ENCODE measurements around the gene FEN1. TPM values are rescaled to one million over a fixed set of nuclear protein-coding genes. Genes with fewer than 3 reads are reported as not detected.

The FEN1 gene
- total RNA-seq (2014; rRNA removed; shearing (Covaris generic)): 145 and 148 TPM in 2 replicates

GRCh38 chr11:61792310-61793082 is at the start of gene FEN1, which contains the start of gene TMEM258:
TSS of gene FEN1 (plus strand) at chr11:61792911. CDS start at chr11:61795362, 2,451 bp downstream.
TSS of gene TMEM258 (minus strand) at chr11:61792599. CDS start at chr11:61792558, 41 bp downstream.
- DNase-seq (ENCODE audit: low read depth): peak; percentile 94

- DNase-seq (ENCODE audit: low read depth): no peak
These were observed 49.1 kb upstream of the FEN1 start for GRCh38 chr11:61743486-61744095.

GRCh38 chr11:61744181-61744580 is 48.5 kb upstream of the FEN1 start:
- no peak for DNase-seq (ENCODE audit: low read depth)

- no peak for DNase-seq (ENCODE audit: low read depth)
These were observed 48.0 kb upstream of the FEN1 start for GRCh38 chr11:61744609-61745156.

- DNase-seq (ENCODE audit: low read depth): no peak
These were observed 46.8 kb upstream of the FEN1 start for GRCh38 chr11:61745781-61746441.

- DNase-seq (ENCODE audit: low read depth): no peak
These were observed 46.1 kb upstream of the FEN1 start for GRCh38 chr11:61746442-61747191.

- DNase-seq (ENCODE audit: low read depth): peak; percentile 69
These were observed 45.3 kb upstream of the FEN1 start for GRCh38 chr11:61747192-61747966.

- DNase-seq (ENCODE audit: low read depth): no peak
These were observed 44.8 kb upstream of the FEN1 start for GRCh38 chr11:61747967-61748285.

- no peak for DNase-seq (ENCODE audit: low read depth)
These were observed 43.0 kb upstream of the FEN1 start for GRCh38 chr11:61749591-61750217.

- no peak for DNase-seq (ENCODE audit: low read depth)
These were observed 42.0 kb upstream of the FEN1 start for GRCh38 chr11:61750631-61751273.

GRCh38 chr11:61751384-61751783 is 41.3 kb upstream of the FEN1 start:
- no peak for DNase-seq (ENCODE audit: low read depth)

GRCh38 chr11:61752117-61752924 is 40.4 kb upstream of the FEN1 start, which contains the start of gene MYRF:
TSS of gene MYRF (plus strand) at chr11:61752636. CDS start at chr11:61752745, 109 bp downstream.
- DNase-seq (ENCODE audit: low read depth): peak; percentile 67

- no peak for DNase-seq (ENCODE audit: low read depth)
These were observed 39.7 kb upstream of the FEN1 start for GRCh38 chr11:61752925-61753521.

- DNase-seq (ENCODE audit: low read depth): no peak
These were observed 39.0 kb upstream of the FEN1 start for GRCh38 chr11:61753672-61754071.

GRCh38 chr11:61754534-61755482 is 37.9 kb upstream of the FEN1 start:
- DNase-seq (ENCODE audit: low read depth): no peak

- DNase-seq (ENCODE audit: low read depth): no peak
These were observed 36.6 kb upstream of the FEN1 start for GRCh38 chr11:61756147-61756451.

GRCh38 chr11:61756452-61757212 is 36.1 kb upstream of the FEN1 start:
- peak; percentile 91 for DNase-seq (ENCODE audit: low read depth)

Data from Daoy (cell line).